ENCODE data around the gene PRICKLE2. TPM values are rescaled to one million over a fixed set of nuclear protein-coding genes. Genes with fewer than 3 reads are reported as not detected.

Gene PRICKLE2, protein sequence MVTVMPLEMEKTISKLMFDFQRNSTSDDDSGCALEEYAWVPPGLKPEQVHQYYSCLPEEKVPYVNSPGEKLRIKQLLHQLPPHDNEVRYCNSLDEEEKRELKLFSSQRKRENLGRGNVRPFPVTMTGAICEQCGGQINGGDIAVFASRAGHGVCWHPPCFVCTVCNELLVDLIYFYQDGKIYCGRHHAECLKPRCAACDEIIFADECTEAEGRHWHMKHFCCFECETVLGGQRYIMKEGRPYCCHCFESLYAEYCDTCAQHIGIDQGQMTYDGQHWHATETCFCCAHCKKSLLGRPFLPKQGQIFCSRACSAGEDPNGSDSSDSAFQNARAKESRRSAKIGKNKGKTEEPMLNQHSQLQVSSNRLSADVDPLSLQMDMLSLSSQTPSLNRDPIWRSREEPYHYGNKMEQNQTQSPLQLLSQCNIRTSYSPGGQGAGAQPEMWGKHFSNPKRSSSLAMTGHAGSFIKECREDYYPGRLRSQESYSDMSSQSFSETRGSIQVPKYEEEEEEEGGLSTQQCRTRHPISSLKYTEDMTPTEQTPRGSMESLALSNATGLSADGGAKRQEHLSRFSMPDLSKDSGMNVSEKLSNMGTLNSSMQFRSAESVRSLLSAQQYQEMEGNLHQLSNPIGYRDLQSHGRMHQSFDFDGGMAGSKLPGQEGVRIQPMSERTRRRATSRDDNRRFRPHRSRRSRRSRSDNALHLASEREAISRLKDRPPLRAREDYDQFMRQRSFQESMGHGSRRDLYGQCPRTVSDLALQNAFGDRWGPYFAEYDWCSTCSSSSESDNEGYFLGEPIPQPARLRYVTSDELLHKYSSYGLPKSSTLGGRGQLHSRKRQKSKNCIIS
- total RNA-seq (2022) (1.9 and 4.0 TPM in 2 replicates), Bru-seq, nascent RNA (percentile 43 among the genes with signal in this experiment), BruChase-seq, experiment 1, labeled RNA remaining after a 6-hour chase (percentile 35 among the genes with signal in this experiment), BruChase-seq, experiment 2, labeled RNA remaining after a 2-hour chase (percentile 36 among the genes with signal in this experiment)
- long read RNA-seq, partial matches to known transcripts, result 1 of 1 reads
- long read RNA-seq, other reads (novel, unspliced or antisense), result 0 of 1 reads

DNA sequence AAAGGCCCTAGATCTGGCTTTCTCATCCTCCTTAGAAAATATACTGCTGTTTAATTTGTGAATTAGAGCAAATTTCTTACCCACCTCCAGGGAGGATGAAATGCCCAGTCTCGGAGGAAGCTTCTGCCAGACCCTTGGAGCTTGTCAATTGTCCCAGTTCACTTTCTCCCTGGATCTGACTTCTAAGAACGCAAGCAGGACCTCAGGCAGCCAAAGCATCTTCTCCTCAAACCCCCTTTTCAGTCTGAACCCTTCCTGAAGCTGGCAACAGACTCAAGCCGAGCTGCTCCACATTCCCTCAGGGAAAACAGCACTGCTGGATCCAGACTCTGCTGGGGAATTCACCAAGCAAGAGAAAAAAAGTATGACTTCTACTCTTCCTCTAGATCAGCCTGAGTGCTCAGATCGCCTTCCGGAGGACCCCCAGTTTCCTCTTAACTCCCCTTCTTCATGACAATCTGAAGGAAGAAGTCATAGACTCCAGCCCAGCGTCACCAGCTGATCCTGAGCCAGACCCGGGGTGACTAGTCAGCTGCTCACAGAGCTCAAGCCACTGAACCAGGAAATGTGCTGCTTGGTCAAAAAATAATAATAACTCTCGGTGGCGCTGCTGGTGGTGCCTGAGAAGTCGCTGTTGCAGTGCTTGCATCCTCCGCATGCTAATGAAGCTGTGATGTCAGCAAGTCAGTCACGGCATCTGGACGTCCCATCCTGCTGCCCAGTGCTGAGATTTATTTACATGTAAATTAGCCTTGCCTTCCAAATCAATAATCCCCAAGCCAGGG, at the start of gene PRICKLE2:
Gene PRICKLE2, minus strand, starts transcription at position 641 of the 785 bp plus-strand sequence. CDS start 26,539 bp downstream, outside the sequence.
- intact Hi-C loops (cut with micrococcal nuclease; ENCODE audit: unreplicated experiment), result loop anchor here (1.0 to 5.0 kb wide), 2 partner anchors 38 to 193 kb away; no protein-coding TSS in a partner anchor
- BruUV-seq (replicated peaks), result TSS peak; percentile 73
- DNase-seq, result peak; percentile 73
- Mint-ChIP-seq H3K4me3 (ENCODE audit: low read depth, unreplicated experiment) (peak within 1 kb of the TSS; percentile 65), H3K27me3 (ENCODE audit: unreplicated experiment) (no peaks in the 10 kb centered on the region), H3K36me3 (ENCODE audit: insufficient read depth, unreplicated experiment) (peaks cover 7% of the 10 kb centered on the region), H3K27ac (ENCODE audit: unreplicated experiment) (peak within 1 kb of the TSS; percentile 88), H3K4me1 (ENCODE audit: low read depth, unreplicated experiment) (peaks cover 31% of the 10 kb centered on the region), H3K9me3 (ENCODE audit: low read depth, unreplicated experiment) (no peaks in the 10 kb centered on the region)
- CTCF ChIA-PET, result interaction anchor here (0.7 to 1.8 kb wide), 4 partner anchors 11 to 129 kb away, joined by 3 to 6 read pairs (median 4); no protein-coding TSS in a partner anchor
- TF ChIP-seq, protein P1, sequence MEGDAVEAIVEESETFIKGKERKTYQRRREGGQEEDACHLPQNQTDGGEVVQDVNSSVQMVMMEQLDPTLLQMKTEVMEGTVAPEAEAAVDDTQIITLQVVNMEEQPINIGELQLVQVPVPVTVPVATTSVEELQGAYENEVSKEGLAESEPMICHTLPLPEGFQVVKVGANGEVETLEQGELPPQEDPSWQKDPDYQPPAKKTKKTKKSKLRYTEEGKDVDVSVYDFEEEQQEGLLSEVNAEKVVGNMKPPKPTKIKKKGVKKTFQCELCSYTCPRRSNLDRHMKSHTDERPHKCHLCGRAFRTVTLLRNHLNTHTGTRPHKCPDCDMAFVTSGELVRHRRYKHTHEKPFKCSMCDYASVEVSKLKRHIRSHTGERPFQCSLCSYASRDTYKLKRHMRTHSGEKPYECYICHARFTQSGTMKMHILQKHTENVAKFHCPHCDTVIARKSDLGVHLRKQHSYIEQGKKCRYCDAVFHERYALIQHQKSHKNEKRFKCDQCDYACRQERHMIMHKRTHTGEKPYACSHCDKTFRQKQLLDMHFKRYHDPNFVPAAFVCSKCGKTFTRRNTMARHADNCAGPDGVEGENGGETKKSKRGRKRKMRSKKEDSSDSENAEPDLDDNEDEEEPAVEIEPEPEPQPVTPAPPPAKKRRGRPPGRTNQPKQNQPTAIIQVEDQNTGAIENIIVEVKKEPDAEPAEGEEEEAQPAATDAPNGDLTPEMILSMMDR (IDR thresholded peaks at IDR 0.05; ENCODE audit: unreplicated experiment), result no peak

DNA sequence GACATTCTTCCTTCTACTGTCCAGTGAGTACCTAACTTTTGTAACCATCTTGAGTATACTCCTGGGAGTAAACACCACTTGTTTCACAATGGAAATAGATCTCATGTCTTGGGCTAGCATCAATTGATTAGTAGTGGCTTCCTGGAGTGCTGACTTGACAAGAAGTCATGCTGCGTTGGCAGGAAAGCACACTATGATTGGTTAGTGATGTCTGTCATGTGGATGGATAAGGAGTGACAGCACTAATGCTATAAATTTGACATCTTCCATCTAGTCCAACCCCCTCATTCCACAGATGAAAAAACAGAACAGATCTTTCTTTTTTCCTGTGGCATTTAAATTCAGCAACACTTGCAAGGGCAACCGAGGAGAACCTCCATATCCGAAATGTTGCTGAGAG, 47.6 kb upstream of the PRICKLE2 start:
- intact Hi-C loops (cut with micrococcal nuclease; ENCODE audit: unreplicated experiment), result no loop called here
- no peak for DNase-seq
- Mint-ChIP-seq H3K27ac (ENCODE audit: unreplicated experiment) (no peak overlapping the region), H3K27me3 (ENCODE audit: unreplicated experiment) (peaks cover 32% of the 10 kb centered on the region), H3K36me3 (ENCODE audit: insufficient read depth, unreplicated experiment) (no peaks in the 10 kb centered on the region), H3K4me1 (ENCODE audit: low read depth, unreplicated experiment) (no peaks in the 10 kb centered on the region), H3K9me3 (ENCODE audit: low read depth, unreplicated experiment) (no peaks in the 10 kb centered on the region), H3K4me3 (ENCODE audit: low read depth, unreplicated experiment) (no peak overlapping the region)
- TF ChIP-seq, protein P1 (IDR thresholded peaks at IDR 0.05; ENCODE audit: unreplicated experiment), result no peak
- BruUV-seq (replicated peaks), result no TSS peak
- CTCF ChIA-PET, result no interaction called here

DNA sequence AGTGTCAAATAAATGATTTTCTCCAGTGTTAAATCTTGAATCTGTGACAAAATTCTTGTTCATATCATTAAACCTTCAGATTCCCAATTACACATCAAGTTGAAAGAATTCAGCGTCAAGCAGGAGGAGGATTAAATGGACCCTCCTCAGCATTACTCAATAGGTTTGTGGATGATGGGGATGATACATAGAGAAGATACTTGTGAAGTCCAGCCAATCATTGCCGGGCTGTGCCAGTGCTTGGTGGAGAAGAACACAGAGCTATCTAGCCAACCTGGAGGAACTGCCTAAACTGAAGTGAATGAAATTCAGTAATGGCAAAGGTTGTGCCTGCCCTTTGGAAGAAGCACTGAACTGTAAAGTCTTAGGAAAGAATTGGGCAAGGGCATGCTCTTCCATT, 47.0 kb upstream of the PRICKLE2 start:
- Mint-ChIP-seq H3K4me3 (ENCODE audit: low read depth, unreplicated experiment) (no peak overlapping the region), H3K36me3 (ENCODE audit: insufficient read depth, unreplicated experiment) (no peaks in the 10 kb centered on the region), H3K4me1 (ENCODE audit: low read depth, unreplicated experiment) (no peaks in the 10 kb centered on the region), H3K27ac (ENCODE audit: unreplicated experiment) (no peak overlapping the region), H3K27me3 (ENCODE audit: unreplicated experiment) (peaks cover 32% of the 10 kb centered on the region), H3K9me3 (ENCODE audit: low read depth, unreplicated experiment) (no peaks in the 10 kb centered on the region)
- TF ChIP-seq, protein P1 (IDR thresholded peaks at IDR 0.05; ENCODE audit: unreplicated experiment), result no peak
- no peak for DNase-seq
- intact Hi-C loops (cut with micrococcal nuclease; ENCODE audit: unreplicated experiment), result no loop called here
- BruUV-seq (replicated peaks), result no TSS peak
- CTCF ChIA-PET, result no interaction called here

DNA sequence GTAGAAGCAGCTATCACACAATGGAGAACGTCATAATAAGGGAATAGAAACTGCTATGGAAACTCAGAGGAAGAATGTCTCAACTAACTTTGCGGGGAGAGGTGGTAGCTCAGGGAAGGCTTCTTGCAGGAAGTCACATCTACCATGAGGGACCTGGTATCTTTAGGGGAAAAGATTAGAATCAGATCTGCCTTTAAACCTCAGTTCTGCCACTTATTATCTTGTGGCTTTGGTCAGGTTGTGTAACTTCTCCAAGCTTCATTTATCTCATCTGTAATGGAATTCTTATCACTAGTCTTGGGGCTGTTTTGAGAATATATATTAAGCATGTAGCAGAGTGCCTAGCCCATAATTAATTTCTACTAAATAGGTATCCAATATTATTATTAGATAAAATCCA, 46.4 kb upstream of the PRICKLE2 start:
- BruUV-seq (replicated peaks), result no TSS peak
- no peak for DNase-seq
- H3K36me3 Mint-ChIP-seq (ENCODE audit: insufficient read depth, unreplicated experiment), result no peaks in the 10 kb centered on the region
- CTCF ChIA-PET, result no interaction called here
- TF ChIP-seq, protein P1 (IDR thresholded peaks at IDR 0.05; ENCODE audit: unreplicated experiment), result no peak
- H3K4me3 Mint-ChIP-seq (ENCODE audit: low read depth, unreplicated experiment), result no peak overlapping the region
- peaks cover 32% of the 10 kb centered on the region for H3K27me3 Mint-ChIP-seq (ENCODE audit: unreplicated experiment)
- H3K9me3 Mint-ChIP-seq (ENCODE audit: low read depth, unreplicated experiment), result no peaks in the 10 kb centered on the region
- no peak overlapping the region for H3K27ac Mint-ChIP-seq (ENCODE audit: unreplicated experiment)
- intact Hi-C loops (cut with micrococcal nuclease; ENCODE audit: unreplicated experiment), result no loop called here
- H3K4me1 Mint-ChIP-seq (ENCODE audit: low read depth, unreplicated experiment), result no peaks in the 10 kb centered on the region

Measured in Calu3 (cell line).